ENCODE results near the gene ATF2.
"Not testable (repeated sequence)": the region's sequence is repeated elsewhere in the genome, so short reads cannot be mapped to it uniquely, and the experiment has no call there.

The ATF2 gene

DNA sequence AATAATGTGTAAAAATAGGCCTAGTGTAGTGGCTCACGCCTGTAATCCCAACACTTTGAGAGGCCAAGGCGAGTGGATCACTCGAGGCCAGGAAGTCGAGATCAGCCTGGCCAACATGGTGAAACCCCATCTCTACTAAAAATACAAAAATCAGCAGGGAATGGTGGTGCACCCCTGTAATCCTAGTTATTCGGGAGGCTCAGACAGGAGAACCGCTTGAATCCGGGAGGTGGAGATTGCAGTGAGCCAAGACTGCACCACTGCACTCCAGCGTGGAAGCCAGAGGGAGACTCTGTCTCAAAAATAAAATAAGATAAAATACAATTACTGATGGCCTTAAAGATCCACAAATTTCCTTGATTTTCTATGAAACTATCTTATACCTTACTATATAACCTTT, 3.8 kb downstream of the ATF2 start:
- DNase-seq: no peak

DNA sequence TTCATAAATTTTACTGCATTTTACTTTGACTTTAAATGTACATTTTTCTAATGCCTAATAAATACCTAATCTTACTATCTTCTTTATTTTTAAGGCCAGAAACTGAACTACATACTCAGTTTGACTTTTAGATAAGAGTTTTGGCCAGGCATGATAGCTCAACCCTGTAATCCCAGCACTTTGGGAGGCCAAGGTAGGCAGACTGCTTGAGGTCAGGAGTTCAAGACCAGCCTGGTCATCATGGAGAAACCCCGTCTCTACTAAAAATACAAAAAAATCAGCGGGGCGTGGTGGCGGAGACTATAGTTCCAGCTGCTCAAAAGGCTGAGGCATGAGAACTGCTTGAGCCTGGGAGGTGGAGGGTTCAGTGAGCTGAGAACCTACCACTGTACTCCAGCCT, 9.1 kb downstream of the ATF2 start:
- DNase-seq: no peak

DNA sequence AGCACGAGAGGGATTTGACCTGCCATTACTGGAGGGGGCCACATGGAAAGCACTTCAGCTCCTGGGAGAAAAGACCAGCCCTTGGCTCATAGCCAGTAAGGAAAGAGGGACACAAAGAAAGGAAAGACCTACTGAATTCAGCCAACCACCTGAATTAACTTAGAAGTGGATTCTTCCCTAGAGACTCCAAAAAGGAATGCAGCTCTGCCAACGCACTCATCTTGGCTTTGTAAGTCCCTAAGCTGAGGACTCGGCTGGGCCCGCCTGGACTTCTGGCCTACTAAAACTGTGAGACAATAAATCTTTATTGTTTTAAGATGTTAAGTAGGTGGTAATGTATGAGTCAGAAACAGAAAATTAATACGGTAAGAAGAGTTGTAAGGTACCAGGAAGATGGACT, 11.5 kb downstream of the ATF2 start:
- DNase-seq: peak; percentile 24

DNA sequence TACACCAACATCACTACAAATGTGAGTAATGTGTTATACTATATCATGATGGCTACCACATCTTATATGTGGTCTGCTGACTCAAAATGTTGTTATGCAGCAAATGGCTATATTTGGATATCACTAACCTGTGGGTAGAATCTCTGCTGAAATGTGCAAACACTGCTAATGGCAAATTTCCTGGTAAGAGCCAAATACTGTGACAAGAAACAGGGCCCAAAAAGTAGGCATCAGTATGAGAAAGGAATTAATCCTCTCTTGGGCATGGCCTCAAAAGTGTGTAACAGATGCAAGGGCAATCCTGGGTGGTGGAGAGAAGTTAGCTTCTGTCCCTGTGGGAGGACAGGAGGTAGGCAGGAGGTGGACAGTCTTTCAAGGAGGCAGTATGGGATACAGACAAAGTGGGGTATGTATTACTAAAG, 13.3 kb downstream of the ATF2 start:
- peak; percentile 91 for DNase-seq

DNA sequence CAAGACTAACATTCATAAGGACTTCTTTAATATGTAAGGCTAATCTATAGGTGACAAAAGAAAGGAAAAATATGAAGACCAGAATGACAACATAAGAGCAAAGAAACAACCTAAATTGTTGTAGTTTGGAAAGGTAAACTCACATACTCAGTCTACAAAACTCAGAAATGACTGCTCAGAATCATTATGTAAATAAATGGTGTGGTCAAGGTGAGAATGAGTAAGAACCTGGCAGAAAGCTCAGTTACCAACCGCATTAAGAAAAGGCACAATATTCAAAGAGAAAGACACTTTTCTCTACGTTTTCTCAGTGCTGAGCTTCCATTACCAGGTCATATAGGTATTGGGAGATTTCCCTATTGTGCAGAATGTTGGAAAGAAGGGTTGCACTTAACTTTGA, 15.8 kb downstream of the ATF2 start:
- no peak for DNase-seq

GRCh38 chr2:175151791-175152190, 16.2 kb downstream of the ATF2 start:
- DNase-seq: no peak

DNA sequence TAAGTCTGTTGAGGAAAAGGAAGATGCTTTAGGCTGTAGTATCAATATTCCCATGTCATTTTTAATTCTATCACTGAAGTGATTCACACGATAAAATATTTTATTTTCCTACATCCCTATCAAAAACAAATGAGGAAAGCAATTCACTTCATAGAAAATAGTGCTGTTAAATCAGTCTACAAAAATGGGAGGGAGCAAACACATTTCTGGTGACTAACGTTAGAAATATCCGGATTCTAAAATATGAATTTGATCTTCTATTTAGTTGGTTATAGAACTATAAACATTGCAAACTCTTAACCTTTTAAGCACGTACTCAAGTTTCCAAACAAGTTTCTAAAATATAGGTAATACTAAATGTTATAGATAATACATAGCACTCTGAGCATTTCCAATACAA, 20.8 kb downstream of the ATF2 start:
- peak; percentile 8 for DNase-seq

DNA sequence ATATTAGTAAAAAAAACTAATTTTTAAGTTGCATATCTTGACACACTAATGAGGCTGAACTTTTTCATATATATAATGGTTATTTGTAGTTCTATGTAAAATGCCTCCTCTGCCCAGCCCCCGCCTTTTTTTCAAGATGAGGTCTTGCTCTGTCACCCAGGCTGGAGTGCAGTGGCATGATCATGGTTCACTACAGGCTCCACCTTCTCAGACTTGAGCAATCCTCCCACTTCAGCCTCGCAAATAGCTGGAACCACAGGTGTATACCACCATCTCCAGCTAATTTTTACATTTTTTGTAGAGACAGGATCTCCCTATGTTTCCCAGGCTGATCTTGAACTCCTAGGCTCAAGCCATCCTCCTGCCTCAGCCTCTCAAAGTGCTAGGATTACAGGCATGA, 24.3 kb downstream of the ATF2 start:
- no peak for DNase-seq

DNA sequence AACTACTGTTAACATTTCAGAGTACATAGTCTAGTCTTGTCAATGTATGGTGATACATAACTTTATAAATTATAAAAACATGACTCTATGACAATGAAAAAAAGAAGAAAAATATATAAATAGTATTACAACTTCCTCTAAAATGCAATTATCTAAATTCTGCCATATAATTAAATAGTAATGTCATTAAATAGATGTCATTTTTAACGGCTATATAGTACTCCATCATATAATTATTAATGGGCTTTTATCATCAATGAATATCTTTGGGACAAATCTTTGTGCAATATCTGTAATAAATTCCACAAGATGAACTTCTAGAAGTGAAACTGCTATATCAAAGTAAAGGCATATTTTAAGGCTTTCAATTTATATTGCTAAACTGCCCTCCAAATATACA, 24.8 kb downstream of the ATF2 start:
- DNase-seq: no peak

GRCh38 chr2:175140332-175140731, 27.7 kb downstream of the ATF2 start:
- DNase-seq: no peak

GRCh38 chr2:175137793-175138192, 30.2 kb downstream of the ATF2 start:
- no peak for DNase-seq

- no peak for DNase-seq
Measured at GRCh38 chr2:175136334-175137215, 31.4 kb downstream of the ATF2 start.

- no peak for DNase-seq
Measured at GRCh38 chr2:175135862-175136261, 32.1 kb downstream of the ATF2 start.

DNA sequence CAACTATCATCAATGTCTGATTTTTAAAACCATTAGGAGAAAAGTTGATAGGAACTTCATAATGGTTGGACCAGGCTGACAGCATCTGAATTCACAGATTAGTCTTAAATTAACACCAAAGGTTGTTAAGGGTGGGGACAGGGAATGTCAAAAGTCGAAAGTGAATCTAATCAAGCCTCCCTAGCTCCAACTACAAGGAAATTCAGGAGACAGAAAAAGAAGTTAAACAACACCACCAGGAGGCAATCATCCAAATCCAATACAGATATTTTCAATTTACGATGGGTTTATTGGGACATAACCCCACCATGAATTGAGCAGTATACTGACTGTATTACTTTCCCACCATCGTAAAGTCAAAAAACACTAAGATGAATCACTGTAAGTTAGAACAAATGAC, 32.8 kb downstream of the ATF2 start:
- DNase-seq: no peak

DNA sequence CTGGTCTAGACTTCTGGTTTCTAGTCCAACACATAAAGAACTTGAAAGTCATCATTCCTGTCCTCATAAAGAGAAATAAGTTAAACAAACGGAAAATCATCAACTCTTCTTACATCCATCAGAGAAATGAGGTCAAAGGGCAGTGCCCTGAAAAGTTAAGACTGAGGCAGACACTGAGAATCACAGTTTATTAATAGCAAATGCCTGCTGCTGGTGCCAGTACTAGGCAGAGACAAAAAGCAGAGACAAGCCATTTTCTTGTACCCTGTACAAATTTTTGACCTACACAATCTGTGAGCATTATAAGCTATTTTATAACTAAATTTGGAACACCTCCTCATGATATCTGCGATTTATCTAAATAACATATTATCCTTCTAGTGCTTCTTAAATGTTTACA, 36.8 kb downstream of the ATF2 start:
- no peak for DNase-seq

DNA sequence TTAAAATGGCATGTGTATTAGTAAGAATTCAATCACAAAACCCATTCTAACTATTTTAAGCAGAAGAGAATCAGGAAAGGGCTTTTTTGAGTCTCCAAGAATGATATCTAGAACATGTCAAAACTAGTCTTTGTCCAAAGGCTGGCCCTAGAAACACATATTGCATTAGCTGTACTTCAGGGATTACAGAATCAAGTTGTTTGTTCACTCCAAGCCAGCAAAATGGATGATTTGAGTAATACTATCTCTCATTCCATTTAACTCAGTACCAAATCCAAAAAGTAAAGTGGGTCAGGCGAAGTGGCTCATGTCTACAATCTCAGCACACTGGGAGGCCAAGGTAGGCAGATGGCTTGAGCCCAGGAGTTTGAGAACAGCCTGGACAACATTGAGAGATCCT, 41.3 kb downstream of the ATF2 start:
- no peak for DNase-seq

GRCh38 chr2:175123254-175123653, 44.7 kb downstream of the ATF2 start:
- DNase-seq: no peak

GRCh38 chr2:175111200-175111657, 56.8 kb downstream of the ATF2 start:
- peak; percentile 52 for DNase-seq

- DNase-seq: not testable (repeated sequence)
Measured at GRCh38 chr2:175108091-175108490, 59.9 kb downstream of the ATF2 start.

DNA sequence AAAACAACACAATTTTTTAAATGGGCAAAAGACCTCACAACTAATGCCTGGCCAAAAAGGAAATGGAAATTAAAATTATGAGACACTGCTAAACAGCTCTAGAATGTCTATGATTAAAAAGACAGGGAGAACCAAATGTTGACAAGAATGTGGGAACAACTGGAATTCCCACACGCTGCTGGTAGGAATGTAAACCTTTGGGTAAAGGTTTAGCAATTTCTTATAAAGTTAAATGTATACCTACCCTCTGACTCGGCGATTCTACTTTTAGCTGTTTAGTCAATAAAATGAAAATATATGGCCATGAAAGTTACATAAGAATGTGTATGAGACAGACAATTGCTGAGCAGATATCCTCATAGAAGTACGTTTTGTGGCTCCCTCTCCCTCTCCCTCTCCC, 60.9 kb downstream of the ATF2 start:
- DNase-seq: peak; percentile 67

DNA sequence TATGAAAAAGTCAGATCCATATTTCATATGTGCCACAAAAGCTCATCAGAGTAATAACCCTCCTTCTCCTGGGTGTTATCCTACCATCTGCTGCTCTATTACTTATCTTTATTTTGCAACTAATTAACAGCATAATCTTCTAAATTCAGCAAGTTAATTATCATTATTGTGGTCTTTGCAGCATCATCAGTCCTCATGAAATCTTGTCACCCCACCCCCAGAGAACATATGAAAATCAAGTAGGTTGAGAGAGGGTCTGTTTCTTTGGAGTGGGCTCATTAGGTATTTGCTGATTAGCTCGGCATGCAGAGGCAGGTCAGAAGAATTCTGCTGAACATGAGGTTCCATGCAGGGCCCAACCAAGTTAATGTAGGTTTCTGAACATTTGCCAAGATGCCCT, 64.8 kb downstream of the ATF2 start:
- no peak for DNase-seq

GRCh38 chr2:175101514-175101913, 66.5 kb downstream of the ATF2 start:
- DNase-seq: no peak

- peak; percentile 51 for DNase-seq
Measured at GRCh38 chr2:175097297-175097696, 70.7 kb downstream of the ATF2 start.

GRCh38 chr2:175084117-175084516, 83.9 kb downstream of the ATF2 start:
- not testable (repeated sequence) for DNase-seq

DNA sequence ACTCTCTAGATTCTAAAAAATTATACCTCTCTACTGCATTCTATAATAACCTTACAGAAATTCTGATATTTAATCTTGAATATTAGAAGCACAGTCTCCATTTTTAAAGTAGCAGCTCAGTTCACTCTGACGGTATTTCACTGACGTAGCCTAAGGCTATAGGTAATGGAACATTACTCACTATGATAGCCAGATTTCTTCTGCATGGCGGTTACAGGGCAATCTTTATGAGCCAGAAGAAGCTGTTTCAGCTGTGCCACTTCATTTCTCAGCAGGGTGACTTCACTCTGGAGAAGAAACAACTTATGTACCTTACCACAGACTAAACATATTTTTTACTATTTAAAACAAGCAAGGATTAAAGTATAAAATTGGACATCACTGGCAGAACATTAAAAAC, 87.5 kb downstream of the ATF2 start:
- no peak for DNase-seq

All from fibroblast of skin of right biceps (primary cell).